Measurements from ENCODE around the gene CTDP1.

The CTDP1 gene

DNA sequence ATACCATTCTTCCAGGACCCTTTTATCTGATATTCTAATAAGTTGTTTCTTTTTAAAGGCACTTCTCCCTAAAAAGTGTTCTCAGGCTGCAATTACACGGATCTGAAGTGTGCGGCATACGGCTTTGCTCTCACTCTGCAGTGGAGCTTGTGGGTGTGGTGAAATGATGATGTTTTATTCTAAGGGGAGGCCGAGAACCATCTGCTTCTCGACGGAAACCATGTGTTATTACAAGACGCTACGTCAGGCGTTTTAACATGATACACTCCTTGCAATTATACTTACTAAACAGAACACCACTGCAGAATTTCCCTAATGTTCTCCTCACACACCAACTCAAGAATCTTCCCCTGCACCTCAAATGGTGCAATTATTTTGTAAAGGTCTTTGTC is 34.9 kb upstream of the CTDP1 start:
- no peak for DNase-seq (ENCODE audit: low read depth)
- in situ Hi-C loops (cut with HindIII; ENCODE audit: low sequenced_read_pairs): no loop called here

GRCh38 chr18:79645291-79645983 is 34.2 kb upstream of the CTDP1 start:
- no peak overlapping the region for H3K4me3 ChIP-seq (ENCODE audit: low read depth, low read length)
- no peak for TF ChIP-seq CTCF (IDR thresholded peaks at IDR 0.05; ENCODE audit: low read depth, low read length, missing control alignments)
- in situ Hi-C loops (cut with HindIII; ENCODE audit: low sequenced_read_pairs): no loop called here
- DNase-seq (ENCODE audit: low read depth): no peak

More for the DNA sequence above, 34.9 kb upstream of the CTDP1 start:
- no peak for TF ChIP-seq CTCF (IDR thresholded peaks at IDR 0.05; ENCODE audit: low read depth, low read length, missing control alignments)
- no peak overlapping the region for H3K4me3 ChIP-seq (ENCODE audit: low read depth, low read length)

DNA sequence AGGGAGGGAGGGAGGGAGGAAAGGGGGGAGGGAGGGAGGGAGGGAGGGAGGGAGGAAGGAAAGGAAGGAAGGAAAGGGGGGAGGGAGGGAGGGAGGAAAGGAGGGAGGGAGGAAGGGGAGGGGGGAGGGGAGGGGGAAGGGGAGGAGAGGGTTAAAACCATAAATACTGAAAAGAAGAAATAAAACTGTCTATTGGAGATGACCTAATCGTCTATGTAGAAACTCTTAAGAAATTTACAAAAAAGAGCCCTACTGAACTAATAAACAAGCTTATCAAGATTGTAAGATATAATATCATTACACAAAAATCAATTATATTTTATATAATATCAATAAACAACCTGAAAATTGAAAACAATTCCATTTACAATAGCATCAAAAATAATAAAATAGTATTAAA is 32.3 kb upstream of the CTDP1 start:
- no peak for TF ChIP-seq CTCF (IDR thresholded peaks at IDR 0.05; ENCODE audit: low read depth, low read length, missing control alignments)
- H3K4me3 ChIP-seq (ENCODE audit: low read depth, low read length): no peak overlapping the region
- DNase-seq (ENCODE audit: low read depth): no peak
- in situ Hi-C loops (cut with HindIII; ENCODE audit: low sequenced_read_pairs): no loop called here

DNA sequence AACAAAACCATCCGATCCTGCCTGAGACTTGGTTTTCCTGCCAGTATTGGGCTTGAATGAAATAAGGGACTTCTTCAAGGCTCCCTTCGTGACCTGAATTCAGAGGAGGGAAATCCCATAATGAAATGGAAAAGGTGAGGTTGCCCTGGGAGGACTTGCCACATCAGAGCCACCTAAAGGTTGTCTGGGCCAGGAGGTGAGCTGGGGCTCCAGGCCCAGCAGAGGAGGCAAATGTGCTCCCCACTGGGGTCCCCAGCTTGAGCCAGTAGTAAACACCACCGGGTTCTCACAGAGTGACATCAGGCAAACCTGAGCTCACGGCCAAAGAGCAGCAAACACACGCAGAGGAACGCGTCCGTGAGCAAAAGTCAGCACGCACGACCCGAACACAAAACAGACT is 28.6 kb upstream of the CTDP1 start:
- TF ChIP-seq CTCF (IDR thresholded peaks at IDR 0.05; ENCODE audit: low read depth, low read length, missing control alignments): no peak
- H3K4me3 ChIP-seq (ENCODE audit: low read depth, low read length): no peak overlapping the region
- in situ Hi-C loops (cut with HindIII; ENCODE audit: low sequenced_read_pairs): loop anchor here (5.0 kb wide), 1 partner anchor 264 kb away; no protein-coding TSS in a partner anchor
- DNase-seq (ENCODE audit: low read depth): no peak

DNA sequence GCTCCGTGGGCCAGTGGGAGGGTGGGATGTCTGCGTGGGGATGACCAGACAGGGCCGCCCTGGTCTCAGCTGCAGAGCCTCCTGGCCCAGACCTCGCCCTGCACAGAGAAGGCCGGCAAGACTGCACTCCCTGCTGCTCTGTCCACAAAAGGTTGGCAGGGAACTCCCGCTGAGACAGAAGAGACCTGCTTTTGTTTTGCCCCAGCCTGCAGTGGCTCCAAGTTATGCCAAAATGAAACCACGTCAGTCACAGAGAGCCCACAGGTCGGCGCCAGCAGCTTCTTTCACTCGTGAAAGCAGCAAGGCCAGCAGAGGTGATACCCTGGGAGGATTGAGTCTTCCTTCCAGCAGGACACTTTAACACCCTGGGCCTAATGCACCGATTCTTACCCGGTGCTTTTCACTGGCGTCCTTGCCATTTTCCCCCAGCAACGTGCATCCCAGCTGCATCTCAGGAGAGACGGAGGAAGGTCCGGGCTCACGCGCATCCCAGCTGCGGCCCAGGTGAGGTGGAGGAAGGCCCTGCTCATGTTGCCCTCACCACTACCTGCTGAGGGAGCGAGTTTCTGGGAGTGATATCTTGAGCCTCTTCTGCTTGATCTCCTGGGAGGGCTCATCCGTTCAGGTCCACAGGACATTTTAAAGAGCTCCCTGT is 22.1 kb upstream of the CTDP1 start:
- in situ Hi-C loops (cut with HindIII; ENCODE audit: low sequenced_read_pairs): no loop called here
- DNase-seq (ENCODE audit: low read depth): no peak

GRCh38 chr18:79658366-79658765 is 21.2 kb upstream of the CTDP1 start:
- in situ Hi-C loops (cut with HindIII; ENCODE audit: low sequenced_read_pairs): no loop called here
- no peak for DNase-seq (ENCODE audit: low read depth)
- no peak for TF ChIP-seq CTCF (IDR thresholded peaks at IDR 0.05; ENCODE audit: low read depth, low read length, missing control alignments)

More for the DNA sequence above, 22.1 kb upstream of the CTDP1 start:
- H3K4me3 ChIP-seq (ENCODE audit: low read depth, low read length): no peak overlapping the region
- no peak for TF ChIP-seq CTCF (IDR thresholded peaks at IDR 0.05; ENCODE audit: low read depth, low read length, missing control alignments)

More at GRCh38 chr18:79658366-79658765, 21.2 kb upstream of the CTDP1 start:
- H3K4me3 ChIP-seq (ENCODE audit: low read depth, low read length): no peak overlapping the region

All from astrocyte of the cerebellum (primary cell).